ENCODE measurements around the gene RFX3.

The RFX3 gene

GRCh38 chr9:3477236-3477834 is 48.5 kb downstream of the RFX3 start:
- no peak for DNase-seq (ENCODE audit: low spot score)

GRCh38 chr9:3475300-3476020 is 50.3 kb downstream of the RFX3 start:
- no peak for DNase-seq (ENCODE audit: low spot score)

GRCh38 chr9:3474821-3475220 is 51.0 kb downstream of the RFX3 start:
- DNase-seq (ENCODE audit: low spot score): no peak

GRCh38 chr9:3473405-3473804 is 52.4 kb downstream of the RFX3 start:
- no peak for DNase-seq (ENCODE audit: low spot score)

- DNase-seq (ENCODE audit: low spot score): no peak
These were observed 53.9 kb downstream of the RFX3 start for GRCh38 chr9:3471883-3472282.

- DNase-seq (ENCODE audit: low spot score): no peak
These were observed 57.2 kb downstream of the RFX3 start for GRCh38 chr9:3468421-3469205.

- peak; percentile 88 for DNase-seq (ENCODE audit: low spot score)
These were observed 58.1 kb downstream of the RFX3 start for GRCh38 chr9:3467593-3468219.

- DNase-seq (ENCODE audit: low spot score): no peak
These were observed 61.7 kb downstream of the RFX3 start for GRCh38 chr9:3464033-3464638.

- no peak for DNase-seq (ENCODE audit: low spot score)
These were observed 66.9 kb downstream of the RFX3 start for GRCh38 chr9:3458806-3459475.

- no peak for DNase-seq (ENCODE audit: low spot score)
These were observed 68.6 kb downstream of the RFX3 start for GRCh38 chr9:3457175-3457574.

- DNase-seq (ENCODE audit: low spot score): no peak
These were observed 70.1 kb downstream of the RFX3 start for GRCh38 chr9:3455717-3456116.

- no peak for DNase-seq (ENCODE audit: low spot score)
These were observed 70.7 kb downstream of the RFX3 start for GRCh38 chr9:3455094-3455493.

- DNase-seq (ENCODE audit: low spot score): no peak
These were observed 73.8 kb downstream of the RFX3 start for GRCh38 chr9:3451956-3452355.

GRCh38 chr9:3447788-3448187 is 78.0 kb downstream of the RFX3 start:
- DNase-seq (ENCODE audit: low spot score): no peak

- DNase-seq (ENCODE audit: low spot score): no peak
These were observed 78.7 kb downstream of the RFX3 start for GRCh38 chr9:3447143-3447542.

- DNase-seq (ENCODE audit: low spot score): no peak
These were observed 79.5 kb downstream of the RFX3 start for GRCh38 chr9:3446313-3446712.

- DNase-seq (ENCODE audit: low spot score): no peak
These were observed 81.8 kb downstream of the RFX3 start for GRCh38 chr9:3444016-3444415.

- DNase-seq (ENCODE audit: low spot score): peak; percentile 67
These were observed 84.5 kb downstream of the RFX3 start for GRCh38 chr9:3441197-3441816.

GRCh38 chr9:3436629-3437420 is 89.0 kb downstream of the RFX3 start:
- peak; percentile 37 for DNase-seq (ENCODE audit: low spot score)

- DNase-seq (ENCODE audit: low spot score): no peak
These were observed 90.1 kb downstream of the RFX3 start for GRCh38 chr9:3435732-3436131.
